GM18868 (cell line): ENCODE data around the gene TSGA10IP.
"Not testable (repeated sequence)": the region's sequence is repeated elsewhere in the genome, so short reads cannot be mapped to it uniquely, and the experiment has no call there.

Experiments used
- ATAC-seq: cut with Tn5 transposase; IDR thresholded peaks from one replicate; pipeline ENCODE4 v1.9.1; 2021; ENCODE audit warnings: mild to moderate bottlenecking, moderate library complexity; ENCODE audit not compliant: unreplicated experiment

Gene TSGA10IP

DNA sequence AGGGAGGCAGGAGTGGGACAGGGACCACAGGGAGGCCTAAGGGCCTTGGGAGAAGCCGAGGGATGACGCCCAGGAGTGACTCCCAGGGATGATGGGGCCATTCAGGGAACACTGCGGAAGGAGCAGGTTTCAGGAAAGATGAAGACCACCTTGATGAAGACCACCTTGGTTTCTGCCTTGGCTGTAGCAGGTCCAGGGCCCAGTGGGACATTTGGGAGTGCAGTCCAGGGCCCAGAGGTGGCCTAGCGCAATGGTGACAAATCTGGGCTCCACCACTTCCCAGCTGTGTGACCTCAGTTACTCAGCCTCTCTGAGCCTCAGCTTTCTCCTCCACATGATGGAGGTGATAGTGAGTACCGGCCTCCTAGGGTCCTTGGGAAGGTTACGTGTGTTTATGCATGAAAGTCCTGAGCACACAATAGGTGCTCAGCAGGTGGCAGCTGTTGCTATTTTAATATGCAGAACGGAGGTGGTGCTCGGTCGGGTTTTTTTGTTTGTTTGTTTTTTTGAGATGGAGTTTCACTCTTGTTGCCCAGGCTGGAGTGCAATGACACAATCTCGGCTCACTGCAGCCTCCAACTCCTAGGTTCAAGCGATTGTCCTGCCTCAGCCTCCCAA lies 770 bp downstream of the TSGA10IP start:
- ATAC-seq: no peak

DNA sequence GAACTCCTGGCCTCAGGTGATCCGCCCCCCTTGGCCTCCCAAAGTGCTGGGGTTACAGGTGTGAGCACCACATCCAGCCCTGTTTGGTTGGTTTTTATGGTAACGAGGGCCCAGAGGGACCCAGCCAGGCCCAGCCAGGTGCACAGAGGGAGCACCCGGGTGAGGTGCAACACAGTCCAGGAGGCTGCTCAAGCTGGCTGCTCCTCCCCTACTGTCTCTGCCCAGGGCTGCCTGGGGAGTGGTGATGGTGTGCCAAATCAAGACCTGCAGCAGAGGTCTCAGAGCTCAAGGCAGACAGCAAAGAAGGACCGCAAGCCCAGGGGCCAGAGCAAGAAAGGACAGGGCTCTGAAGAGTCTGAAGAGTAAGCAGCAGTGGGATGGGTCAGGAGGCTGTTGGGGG lies 1.4 kb downstream of the TSGA10IP start:
- ATAC-seq: no peak

DNA sequence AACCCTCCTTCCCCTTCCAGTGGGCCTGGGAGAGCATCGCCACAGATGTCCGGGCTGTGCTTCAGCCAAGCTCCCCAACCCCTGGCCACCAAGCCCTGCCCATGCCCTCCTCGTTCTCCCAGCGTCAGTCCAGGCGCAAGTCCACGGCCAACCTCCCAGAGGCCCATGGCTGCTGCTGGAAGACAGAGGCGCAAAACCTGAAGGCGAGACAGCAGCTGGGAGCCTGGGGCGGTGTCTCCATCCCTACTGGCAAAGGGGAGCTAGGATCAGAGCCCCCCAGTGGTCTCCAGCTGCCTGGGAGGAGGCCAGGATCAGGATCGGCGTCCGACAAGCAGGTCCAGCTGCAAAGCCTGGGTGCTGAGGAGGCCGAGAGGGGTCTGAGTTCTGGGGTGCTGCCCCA lies 1.9 kb downstream of the TSGA10IP start:
- ATAC-seq: no peak

DNA sequence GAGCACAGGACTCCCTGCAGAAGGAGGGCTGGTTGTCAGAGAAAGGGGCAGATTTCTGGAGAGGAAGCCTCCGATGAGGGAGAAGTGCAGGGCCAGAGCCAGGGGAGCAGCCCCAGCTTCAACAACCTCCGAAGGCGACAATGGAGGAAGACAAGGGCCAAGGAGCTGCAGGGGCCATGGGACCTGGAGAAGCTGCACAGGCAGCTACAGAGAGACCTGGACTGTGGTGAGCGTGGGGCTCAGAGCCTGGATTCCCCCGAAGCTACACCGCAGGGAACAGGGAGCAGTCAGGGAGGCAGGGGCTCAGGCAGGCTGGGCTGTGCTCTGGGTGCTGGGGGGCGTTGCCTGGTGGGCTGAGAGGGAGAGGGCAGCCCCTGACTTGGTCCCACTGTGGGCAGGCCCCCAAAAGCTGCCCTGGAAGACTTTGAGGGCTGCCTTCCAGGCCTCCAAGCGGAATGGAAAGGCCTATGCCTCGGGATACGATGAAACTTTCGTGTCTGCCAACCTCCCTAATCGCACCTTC lies 2.4 kb downstream of the TSGA10IP start:
- ATAC-seq: no peak

DNA sequence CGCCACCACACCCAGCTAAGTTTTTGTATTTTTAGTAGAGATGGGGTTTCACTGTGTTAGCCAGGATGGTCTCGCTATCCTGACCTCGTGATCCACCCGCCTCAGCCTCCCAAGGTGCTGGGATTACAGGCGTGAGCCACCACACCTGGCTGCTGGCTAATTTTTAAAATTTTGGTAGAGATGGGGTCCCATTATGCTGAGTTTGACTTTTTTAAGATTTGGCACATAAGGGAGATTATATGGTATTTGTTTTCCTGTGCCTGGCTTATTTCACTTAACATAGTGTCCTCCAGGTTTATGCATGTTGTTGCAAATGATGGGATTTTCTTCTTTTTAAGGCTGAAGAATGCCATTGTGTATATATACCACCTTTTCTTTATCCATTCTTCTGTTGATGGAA lies 5.4 kb downstream of the TSGA10IP start:
- ATAC-seq: not testable (repeated sequence)

DNA sequence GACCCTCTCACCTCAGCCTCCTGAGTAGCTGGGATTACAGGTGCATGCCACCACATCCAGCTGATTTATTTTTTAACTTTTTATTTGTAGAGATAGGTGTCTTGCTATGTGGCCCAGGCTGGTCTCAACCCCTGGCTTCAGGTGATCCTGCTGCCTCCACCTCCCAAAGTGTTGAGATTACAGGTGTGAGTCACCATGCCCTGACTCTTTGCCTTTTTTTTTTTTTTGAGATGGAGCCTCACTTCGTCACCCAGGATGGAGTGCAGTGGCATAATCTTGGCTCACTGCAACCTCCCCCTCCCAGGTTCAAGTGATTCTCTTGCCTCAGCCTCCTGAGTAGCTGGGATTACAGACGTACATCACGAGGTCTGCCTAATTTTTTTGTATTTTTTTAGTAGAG lies 6.4 kb downstream of the TSGA10IP start:
- not testable (repeated sequence) for ATAC-seq

DNA sequence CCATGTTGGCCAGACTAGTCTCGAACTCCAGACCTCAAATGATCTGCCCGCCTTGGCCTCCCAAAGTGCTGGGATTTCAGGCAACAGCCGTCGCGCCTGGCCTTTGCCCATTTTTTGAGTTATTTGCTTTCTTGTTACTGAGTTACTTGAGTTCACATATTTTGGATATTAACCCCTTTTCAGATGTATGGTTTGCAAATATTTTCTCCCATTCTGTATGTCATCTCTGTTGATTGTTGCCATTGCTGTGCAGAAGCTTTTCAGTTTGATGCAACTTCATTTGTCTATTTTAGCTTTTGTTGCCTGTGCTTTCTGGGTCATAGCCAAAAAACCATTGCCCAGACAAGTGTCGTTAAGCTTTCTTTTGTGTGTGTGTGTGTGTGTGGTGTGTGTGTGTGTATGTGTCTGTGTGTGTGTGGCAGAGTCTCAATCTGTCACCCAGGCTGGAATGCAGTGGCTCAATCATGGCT lies 6.8 kb downstream of the TSGA10IP start:
- ATAC-seq: no peak

DNA sequence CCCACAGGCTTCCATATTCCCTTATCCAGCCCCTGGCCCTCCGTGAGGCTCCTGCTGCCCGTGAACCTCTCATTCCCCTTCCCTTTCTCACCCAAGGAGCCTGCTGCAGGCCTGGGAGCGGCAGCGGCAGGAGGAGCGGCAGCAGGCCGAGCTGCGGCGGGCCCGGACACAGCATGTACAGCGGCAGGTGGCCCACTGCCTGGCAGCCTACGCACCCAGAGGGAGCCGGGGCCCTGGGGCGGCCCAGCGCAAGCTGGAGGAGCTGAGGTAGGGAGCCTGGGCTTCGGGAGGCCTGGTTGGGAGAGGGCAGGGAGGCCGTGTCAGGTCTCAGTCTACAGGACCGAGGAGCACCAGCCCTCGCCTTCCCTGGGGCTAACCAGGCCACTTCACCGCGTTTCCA lies 8.2 kb downstream of the TSGA10IP start:
- no peak for ATAC-seq

DNA sequence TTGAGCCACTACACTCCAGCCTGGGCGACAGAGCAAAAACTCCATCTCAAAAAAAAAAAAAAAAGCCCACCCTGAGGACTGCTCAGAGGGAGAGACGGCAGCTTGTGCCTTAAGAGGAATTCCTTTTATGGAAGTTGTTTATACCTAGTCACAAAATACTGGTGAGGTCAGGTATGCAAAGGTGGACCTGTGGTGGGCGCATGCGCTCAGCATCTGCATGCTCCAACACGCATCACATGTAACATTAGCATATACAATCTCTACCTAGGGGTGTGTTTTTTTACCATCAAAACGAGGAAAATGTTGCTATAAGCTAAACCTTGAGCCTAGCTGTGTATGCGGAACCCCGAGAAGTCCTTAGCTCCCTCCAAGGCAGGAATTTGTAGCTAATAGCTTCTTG lies 9.5 kb downstream of the TSGA10IP start:
- ATAC-seq: no peak

DNA sequence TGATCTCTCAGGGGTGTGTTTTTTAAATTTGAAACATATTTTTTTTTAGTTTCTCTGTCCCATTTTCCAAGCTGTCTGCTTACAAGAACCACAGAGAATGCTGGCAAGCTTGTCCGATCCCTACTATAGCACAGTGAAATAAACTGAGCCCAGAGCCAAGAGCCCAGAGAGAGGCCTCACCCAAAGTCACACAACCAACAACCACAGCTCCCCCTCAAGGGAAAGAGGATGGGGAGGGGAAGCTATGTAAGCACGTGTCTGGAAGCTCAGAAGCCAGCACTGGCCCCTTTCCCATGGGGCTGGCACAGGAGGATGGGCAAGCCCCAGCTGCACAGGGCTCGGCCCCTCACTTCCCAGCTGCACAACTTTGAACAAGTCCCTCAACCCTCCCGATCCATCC lies 13.0 kb downstream of the TSGA10IP start:
- no peak for ATAC-seq

DNA sequence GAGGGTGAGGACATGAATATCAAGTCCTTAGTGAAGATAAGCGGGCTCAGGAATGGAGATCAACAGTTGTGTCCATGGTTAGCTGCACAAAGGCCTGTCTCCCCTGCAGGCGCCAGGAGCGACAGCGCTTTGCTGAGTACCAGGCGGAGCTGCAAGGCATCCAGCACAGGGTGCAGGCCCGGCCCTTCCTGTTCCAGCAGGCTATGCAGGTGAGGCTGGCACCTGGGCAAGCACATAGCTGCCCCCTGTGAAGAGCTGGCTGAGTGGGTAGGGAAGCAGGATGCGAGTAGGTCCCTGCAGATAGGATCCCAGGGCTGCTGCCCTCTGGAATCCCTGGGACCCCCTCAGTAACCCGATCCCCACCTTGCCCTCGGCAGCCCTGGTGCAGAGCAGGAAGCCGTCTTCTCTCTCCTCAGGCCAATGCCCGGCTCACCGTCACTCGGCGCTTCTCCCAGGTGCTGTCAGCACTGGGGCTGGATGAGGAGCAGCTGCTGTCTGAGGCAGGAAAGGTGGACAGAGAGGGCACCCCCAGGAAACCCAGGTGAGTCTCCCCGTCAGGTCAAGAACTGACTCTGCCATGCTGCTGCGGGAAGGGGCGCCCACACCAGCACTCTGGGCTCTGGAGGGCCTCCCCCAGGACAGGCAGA lies 13.6 kb downstream of the TSGA10IP start:
- no peak for ATAC-seq

DNA sequence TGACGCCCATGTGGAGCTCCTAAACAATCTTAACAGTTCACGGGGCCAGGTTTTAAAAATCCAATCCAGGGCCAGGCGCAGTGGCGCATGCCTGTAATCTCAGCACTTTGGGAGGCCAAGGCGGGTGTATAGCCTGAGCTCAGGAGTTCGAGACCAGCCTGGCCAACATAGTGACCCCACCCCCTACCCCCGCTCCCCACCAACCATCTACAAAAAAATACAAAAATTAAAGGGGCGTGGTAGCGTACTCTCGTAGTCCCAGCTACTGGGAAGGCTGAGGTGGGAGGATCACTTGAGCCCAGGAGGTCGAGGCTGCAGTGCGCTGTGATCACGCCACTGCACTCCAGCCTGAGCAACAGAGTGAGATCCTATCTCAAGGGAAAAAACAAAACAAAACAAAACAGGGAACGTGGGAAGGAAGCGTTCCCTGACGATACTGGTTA lies 15.6 kb downstream of the TSGA10IP start:
- no peak for ATAC-seq

DNA sequence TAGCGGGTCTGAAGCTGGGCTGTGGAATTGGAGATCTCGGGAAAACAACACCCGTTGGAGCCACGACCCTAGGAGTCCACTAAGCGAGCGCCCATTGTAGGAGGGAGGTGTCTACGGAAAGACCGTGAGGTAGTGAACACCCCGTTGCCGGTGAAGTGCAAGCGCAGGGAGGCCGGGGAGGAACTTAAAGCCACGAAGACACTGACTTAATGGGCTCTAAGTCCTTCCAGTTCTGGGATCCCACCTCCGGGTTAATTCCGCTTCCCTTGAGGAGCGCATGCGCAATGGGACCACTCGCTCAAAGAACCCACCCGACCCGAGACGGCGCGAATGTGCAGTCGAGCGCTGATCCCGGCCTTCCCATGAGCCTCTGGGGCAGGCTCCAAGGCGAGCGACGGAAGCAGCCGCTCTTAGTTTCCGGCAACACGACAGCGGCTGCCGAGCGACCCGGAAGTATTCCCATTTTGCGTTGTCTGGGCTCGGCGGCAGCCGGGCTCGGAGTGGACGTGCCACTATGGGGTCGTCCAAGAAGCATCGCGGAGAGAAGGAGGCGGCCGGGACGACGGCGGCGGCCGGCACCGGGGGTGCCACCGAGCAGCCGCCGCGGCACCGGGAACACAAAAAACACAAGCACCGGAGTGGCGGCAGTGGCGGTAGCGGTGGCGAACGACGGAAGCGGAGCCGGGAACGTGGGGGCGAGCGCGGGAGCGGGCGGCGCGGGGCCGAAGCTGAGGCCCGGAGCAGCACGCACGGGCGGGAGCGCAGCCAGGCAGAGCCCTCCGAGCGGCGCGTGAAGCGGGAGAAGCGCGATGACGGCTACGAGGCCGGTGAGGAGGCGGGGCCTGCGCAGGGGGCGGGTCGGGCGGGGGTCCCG lies 16.2 kb downstream of the TSGA10IP start, which contains the start of gene SART1:
TSS of gene SART1 (plus strand) at position 468 of the 874 bp plus-strand sequence. CDS start at position 515, 47 bp downstream.
- ATAC-seq: peak; percentile 88

DNA sequence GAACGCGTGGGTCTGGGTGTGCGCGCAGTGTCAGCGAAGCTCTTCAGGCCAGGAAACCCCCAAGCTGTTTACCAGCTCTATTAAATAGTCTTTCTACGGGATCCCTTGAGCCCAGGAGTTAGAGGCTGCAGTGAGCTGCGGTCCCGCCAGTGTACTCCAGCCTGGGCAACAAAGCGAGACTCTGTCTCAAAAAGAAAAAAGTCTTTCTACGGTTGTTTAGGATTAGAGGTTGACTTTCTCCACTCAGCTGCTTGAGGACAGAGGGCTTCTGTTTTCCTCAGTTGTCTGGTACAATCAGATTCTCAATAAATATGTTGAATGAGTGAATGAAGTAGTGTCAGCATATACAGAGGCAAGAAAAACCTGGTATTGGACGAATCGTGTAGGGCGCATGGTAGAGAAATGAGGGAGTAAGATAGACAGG lies 16.9 kb downstream of the TSGA10IP start:
- ATAC-seq: no peak

DNA sequence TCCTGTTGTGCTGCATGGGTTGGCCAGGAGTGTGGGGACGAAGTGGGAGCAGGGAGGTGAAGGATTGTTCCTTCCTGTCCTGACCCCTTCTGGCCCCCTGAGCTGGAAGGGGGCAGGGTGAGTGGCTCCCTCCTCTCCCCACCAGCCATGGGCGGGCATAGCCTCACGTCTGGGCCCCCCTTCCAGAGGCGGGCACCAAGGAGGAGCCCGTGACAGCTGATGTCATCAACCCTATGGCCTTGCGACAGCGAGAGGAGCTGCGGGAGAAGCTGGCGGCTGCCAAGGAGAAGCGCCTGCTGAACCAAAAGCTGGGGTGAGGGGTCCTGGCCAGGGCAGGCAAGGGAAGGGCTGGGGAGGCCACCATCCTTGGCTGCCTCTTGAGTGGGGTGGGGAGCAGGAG lies 19.6 kb downstream of the TSGA10IP start:
- ATAC-seq: no peak

DNA sequence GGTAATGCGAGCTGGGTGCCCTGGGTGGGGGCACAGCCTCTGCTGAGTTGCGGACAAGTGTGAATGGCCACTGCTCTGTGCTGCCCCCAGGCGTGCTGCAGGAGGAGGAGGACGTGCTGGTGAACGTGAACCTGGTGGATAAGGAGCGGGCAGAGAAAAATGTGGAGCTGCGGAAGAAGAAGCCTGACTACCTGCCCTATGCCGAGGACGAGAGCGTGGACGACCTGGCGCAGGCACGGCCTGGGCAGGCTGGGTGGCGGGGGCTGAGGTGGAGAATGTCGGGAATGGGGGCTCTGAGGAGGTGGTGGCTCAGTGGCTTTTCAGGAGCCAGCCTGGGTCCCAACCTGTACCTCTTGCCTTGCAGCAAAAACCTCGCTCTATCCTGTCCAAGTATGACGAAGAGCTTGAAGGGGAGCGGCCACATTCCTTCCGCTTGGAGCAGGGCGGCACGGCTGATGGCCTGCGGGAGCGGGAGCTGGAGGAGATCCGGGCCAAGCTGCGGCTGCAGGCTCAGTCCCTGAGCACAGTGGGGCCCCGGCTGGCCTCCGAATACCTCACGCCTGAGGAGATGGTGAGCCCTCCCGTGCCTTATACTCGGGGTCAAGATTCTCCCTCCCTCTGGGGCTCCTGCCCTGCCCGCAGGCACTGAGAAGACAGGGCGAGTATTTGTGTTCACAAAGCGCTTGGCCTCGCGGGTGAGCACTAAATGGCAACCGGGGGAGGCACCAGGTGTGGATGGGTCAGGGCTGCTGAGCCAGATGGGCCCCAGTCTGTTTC lies 20.9 kb downstream of the TSGA10IP start:
- no peak for ATAC-seq

DNA sequence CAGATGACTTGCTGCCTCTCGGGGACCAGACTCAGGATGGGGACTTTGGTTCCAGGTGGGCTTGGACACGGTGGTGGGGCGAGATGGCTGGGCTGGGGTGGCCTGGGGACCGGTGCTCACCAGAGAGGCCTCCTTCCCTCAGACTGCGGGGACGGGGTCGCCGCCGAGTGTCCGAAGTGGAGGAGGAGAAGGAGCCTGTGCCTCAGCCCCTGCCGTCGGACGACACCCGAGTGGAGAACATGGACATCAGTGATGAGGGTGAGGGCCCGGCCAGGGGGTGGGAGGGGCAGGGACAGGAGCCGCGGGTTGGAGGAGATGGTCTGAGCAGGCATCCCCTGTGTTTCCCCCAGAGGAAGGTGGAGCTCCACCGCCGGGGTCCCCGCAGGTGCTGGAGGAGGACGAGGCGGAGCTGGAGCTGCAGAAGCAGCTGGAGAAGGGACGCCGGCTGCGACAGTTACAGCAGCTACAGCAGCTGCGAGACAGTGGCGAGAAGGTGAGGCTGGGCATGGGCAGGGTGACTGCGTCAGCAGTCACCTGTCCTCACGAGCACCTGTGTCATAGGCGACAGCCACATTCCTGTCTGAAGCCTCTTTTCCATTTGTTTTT lies 22.2 kb downstream of the TSGA10IP start:
- no peak for ATAC-seq

DNA sequence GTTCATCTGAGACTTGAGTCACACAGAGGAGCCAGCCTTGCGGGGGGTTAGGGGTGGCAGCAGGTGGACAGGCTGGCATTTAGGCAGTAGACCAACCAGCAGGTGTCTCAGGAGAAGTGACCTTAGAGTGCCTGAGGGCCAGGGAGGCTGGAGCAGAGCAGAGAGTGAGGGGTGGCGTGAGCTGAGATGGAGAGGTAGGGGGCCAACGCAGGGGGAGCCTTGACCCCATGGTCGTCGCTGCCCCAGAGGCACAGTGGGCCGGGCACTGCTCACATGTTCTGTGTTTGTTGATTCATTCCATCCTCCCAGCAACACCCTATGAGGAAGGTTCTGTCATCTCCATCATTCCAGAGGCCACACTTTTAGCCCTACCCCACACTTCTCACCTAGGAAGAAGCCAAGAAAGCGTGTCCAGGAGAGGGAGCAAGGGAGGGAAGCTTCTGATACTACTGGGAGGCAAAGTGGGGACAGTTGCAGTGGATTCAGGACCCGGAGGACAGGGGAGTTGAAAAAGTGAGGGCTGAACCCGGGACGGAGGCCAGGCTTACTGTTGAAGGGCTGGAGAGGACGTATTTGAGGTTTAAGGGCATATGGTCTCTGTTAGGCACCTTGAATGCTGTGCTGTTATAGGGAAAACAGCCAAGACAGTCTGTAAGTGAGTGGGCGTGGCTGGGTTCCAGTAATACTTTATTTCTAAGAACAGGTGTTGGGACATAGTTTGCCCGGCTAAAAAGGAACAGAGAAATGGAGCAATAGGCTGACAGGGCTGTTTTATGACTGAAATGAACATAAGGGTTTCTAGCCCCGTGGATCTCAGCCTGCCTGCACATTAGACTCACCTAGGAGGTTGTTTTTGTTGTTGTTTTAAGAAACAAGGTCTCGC lies 23.6 kb downstream of the TSGA10IP start:
- no peak for ATAC-seq

DNA sequence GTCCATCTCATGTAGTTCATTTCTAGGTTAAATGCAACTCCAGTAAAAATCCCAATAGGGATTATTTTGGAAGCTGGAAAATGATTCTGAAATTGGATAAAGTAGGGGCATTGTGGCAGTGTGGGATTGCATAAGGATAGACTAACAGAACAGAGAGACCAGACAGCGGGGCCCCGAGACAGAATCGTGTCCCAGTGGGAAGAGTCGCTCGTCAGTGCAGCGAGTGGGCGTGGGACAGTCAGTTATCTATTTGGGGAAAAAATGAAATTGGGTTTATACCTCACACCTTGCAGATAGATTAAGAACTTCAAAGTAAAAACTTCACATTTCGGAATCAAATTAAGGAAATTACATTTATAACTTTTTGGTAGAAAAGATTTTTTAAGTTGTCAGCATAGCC lies 26.8 kb downstream of the TSGA10IP start:
- ATAC-seq: no peak
